SU-DHL-6 (cell line): ENCODE measurements around the gene KHDC4.
A peak's percentile ranks its signal among the peaks of the same experiment; 100 is the strongest.

ENCODE experiments used
- H2AFZ ChIP-seq: fragments of 200-600 bp; sonication (generic); 2 replicates; pipeline ENCODE4 v1.6.1; 2014; ENCODE audit warnings: low read depth, mild to moderate bottlenecking, moderate library complexity, mixed read lengths, antibody characterized with exemption, low read length; ENCODE audit not compliant: severe bottlenecking
- H3F3A ChIP-seq: fragments of 200-600 bp; shearing (Covaris generic); 2 replicates; pipeline ENCODE4 v1.6.0; 2016; ENCODE audit warnings: antibody characterized with exemption, mild to moderate bottlenecking; ENCODE audit not compliant: insufficient read depth
- H3K27ac ChIP-seq: fragments of 200-600 bp; sonication (generic); 2 replicates; pipeline ENCODE4 v1.5.1; 2016; ENCODE audit warnings: low read depth, mild to moderate bottlenecking, low read length, moderate library complexity, mixed read lengths
- H3K27me3 ChIP-seq: fragments of 200-600 bp; sonication (generic), shearing (Covaris generic); 2 replicates; pipeline ENCODE4 v1.6.0; 2014; ENCODE audit warnings: mild to moderate bottlenecking, low read length
- H3K36me3 ChIP-seq: fragments of 200-600 bp; sonication (generic); 2 replicates; pipeline ENCODE4 v1.6.1; 2014; ENCODE audit warnings: mild to moderate bottlenecking, low read length, mixed read lengths
- H3K4me2 ChIP-seq: fragments of 300-600, 200-600 bp; shearing (Covaris generic), sonication (generic); 2 replicates; pipeline ENCODE4 v1.6.0; 2014; ENCODE audit warnings: low read length, low read depth, mild to moderate bottlenecking; ENCODE audit not compliant: poor library complexity, severe bottlenecking
- H3K4me3 ChIP-seq: fragments of 200-600 bp; sonication (generic); 2 replicates; pipeline ENCODE4 v1.5.1; 2014; ENCODE audit warnings: antibody characterized with exemption, low read length, mild to moderate bottlenecking, mixed read lengths; ENCODE audit not compliant: insufficient read depth, poor library complexity, severe bottlenecking
- H3K79me2 ChIP-seq: fragments of 200-600 bp; sonication (generic); 2 replicates; pipeline ENCODE4 v1.6.1; 2014; ENCODE audit warnings: mild to moderate bottlenecking, low read length, moderate library complexity; ENCODE audit not compliant: insufficient read depth
- H3K9ac ChIP-seq: fragments of 200-600 bp; sonication (generic); 2 replicates; pipeline ENCODE4 v1.7.0; 2014; ENCODE audit warnings: mild to moderate bottlenecking, low read length
- H3K9me2 ChIP-seq: fragments of 200-600 bp; sonication (generic); replicated peaks from 2 replicates; pipeline ENCODE4 v1.6.1; 2014; ENCODE audit warnings: low read length; ENCODE audit not compliant: insufficient read depth
- H3K9me3 ChIP-seq: fragments of 200-600 bp; sonication (generic); 2 replicates; pipeline ENCODE4 v1.6.1; 2014; ENCODE audit warnings: low read length, mixed read lengths; ENCODE audit not compliant: insufficient read depth
- H4K20me1 ChIP-seq: fragments of 200-600 bp; sonication (generic); 2 replicates; pipeline ENCODE4 v1.6.1; 2014; ENCODE audit warnings: low read depth, mild to moderate bottlenecking, antibody characterized with exemption, low read length, moderate library complexity, mixed read lengths
- CTCF ChIP-seq: fragments of 200-600 bp; sonication (generic); IDR thresholded peaks from one replicate; pipeline ENCODE4 v1.5.1; 2017; ENCODE audit warnings: antibody characterized with exemption, mild to moderate bottlenecking, low read length, moderate library complexity; ENCODE audit not compliant: insufficient read depth, poor library complexity, severe bottlenecking
- EZH2phosphoT487 ChIP-seq: fragments of 200-600 bp; sonication (generic), shearing (Covaris generic); conservative IDR thresholded peaks from 2 replicates; pipeline ENCODE4 v1.6.1; 2018; ENCODE audit warnings: mild to moderate bottlenecking, antibody characterized with exemption, low read length, moderate library complexity, mixed read lengths

KHDC4 gene

GRCh38 chr1:155944444-155944799, 10.2 kb upstream of the KHDC4 start:
- H3K27ac ChIP-seq: peak overlapping the region; percentile 22
- peaks cover 8% of the 10 kb centered on the region; the same call in 1 of the 2 replicates for H3K36me3 ChIP-seq
- H3F3A ChIP-seq: peaks cover 30% of the 10 kb centered on the region
- H3K9ac ChIP-seq: no peak overlapping the region
- H3K9me2 ChIP-seq: no peaks in the 10 kb centered on the region
- H3K4me3 ChIP-seq: no peak overlapping the region
- H3K79me2 ChIP-seq: no peaks in the 10 kb centered on the region
- no peak overlapping the region for H2AFZ ChIP-seq
- TF ChIP-seq CTCF: no peak
- no peak for TF ChIP-seq EZH2phosphoT487
- no peaks in the 10 kb centered on the region for H3K9me3 ChIP-seq
- H3K4me2 ChIP-seq: no peak overlapping the region
- H3K27me3 ChIP-seq: no peaks in the 10 kb centered on the region
- H4K20me1 ChIP-seq: no peaks in the 10 kb centered on the region

- Histone ChIP-seq H3K4me3 (no peak overlapping the region), H3K36me3 (0 out of 2 replicates have a peak, but pooled peaks cover 4% of the 10 kb centered on the region), H3K79me2 (no peaks in the 10 kb centered on the region), H3K9ac (no peak overlapping the region), H3K9me3 (no peaks in the 10 kb centered on the region), H3K27me3 (no peaks in the 10 kb centered on the region), H3K9me2 (no peaks in the 10 kb centered on the region), H3F3A (peaks cover 20% of the 10 kb centered on the region), H2AFZ (no peak overlapping the region), H4K20me1 (no peaks in the 10 kb centered on the region), H3K4me2 (no peak overlapping the region), H3K27ac (no peak overlapping the region)
- no peak for TF ChIP-seq EZH2phosphoT487
- TF ChIP-seq CTCF: no peak
Measured at GRCh38 chr1:155942578-155943141, 8.4 kb upstream of the KHDC4 start.

- no peaks in the 10 kb centered on the region for H3K9me2 ChIP-seq
- H3K79me2 ChIP-seq: no peaks in the 10 kb centered on the region
- no peaks in the 10 kb centered on the region for H3K36me3 ChIP-seq
- H3K4me2 ChIP-seq: no peak overlapping the region
- H3K27ac ChIP-seq: no peak overlapping the region
- no peak overlapping the region for H3K4me3 ChIP-seq
- H2AFZ ChIP-seq: no peak overlapping the region
- no peaks in the 10 kb centered on the region for H3K9me3 ChIP-seq
- H4K20me1 ChIP-seq: no peaks in the 10 kb centered on the region
- H3K27me3 ChIP-seq: no peaks in the 10 kb centered on the region
- peaks cover 13% of the 10 kb centered on the region for H3F3A ChIP-seq
- TF ChIP-seq CTCF: no peak
- no peak for TF ChIP-seq EZH2phosphoT487
- H3K9ac ChIP-seq: no peak overlapping the region
Measured at GRCh38 chr1:155941845-155942531, 7.8 kb upstream of the KHDC4 start.
